GM06990 (cell line): Measurements from ENCODE around the gene CSAD.
"Not testable (repeated sequence)": the region's sequence is repeated elsewhere in the genome, so short reads cannot be mapped to it uniquely, and the experiment has no call there.

Experiments
- DNase-seq: peaks from one replicate; pipeline ENCODE4 v3.0.0-alpha.2; 2011; ENCODE audit not compliant: insufficient read length; ENCODE audit errors: extremely low read depth
- H3K27me3 ChIP-seq: replicated peaks from 2 replicates; pipeline ENCODE4 v1.6.0; 2011; ENCODE audit warnings: low read length; ENCODE audit not compliant: control insufficient read depth, insufficient read depth
- H3K36me3 ChIP-seq: 2 replicates; pipeline ENCODE4 v1.5.1; 2011; ENCODE audit warnings: low read length; ENCODE audit not compliant: control insufficient read depth, insufficient read depth
- H3K4me3 ChIP-seq: replicated peaks from 2 replicates; pipeline ENCODE4 v1.5.1; 2011; ENCODE audit warnings: low read depth, mild to moderate bottlenecking, control low read depth, low read length
- CTCF ChIP-seq: IDR thresholded peaks from 2 replicates; pipeline ENCODE4 v1.5.1; 2011; ENCODE audit warnings: low read length, control low read depth, mild to moderate bottlenecking, inconsistent platforms; ENCODE audit not compliant: insufficient read depth, poor library complexity, severe bottlenecking

Gene CSAD

DNA sequence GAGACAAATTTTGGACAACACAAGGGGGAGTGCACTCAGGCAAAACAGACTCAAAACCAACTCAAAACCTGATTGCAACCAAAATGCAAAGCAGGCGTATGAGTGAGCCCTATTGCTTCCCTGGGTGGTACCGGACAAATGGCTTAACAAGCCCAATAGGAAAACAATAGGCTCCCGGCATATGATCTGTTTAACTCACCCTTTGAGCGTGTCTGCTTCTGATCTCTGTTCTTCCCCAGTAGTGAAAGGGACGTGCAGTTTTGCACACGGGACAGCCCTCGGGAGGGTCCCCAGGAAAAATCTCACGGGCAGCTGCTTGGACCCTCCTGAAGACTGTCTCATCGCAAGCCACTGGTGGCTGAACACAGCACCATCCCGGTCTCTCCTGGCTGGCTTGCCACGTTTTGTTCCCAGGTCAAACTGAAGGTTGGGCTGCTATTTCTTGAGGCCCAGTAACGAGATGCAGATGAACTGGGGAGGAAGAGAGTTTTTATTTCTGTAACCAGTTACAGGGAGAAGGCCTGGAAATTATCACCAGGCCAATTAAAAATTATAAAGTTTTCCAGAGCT, 67.5 kb downstream of the CSAD start:
- Histone ChIP-seq H3K4me3 (no peak overlapping the region), H3K27me3 (no peaks in the 10 kb centered on the region), H3K36me3 (no peaks in the 10 kb centered on the region)
- no peak for TF ChIP-seq CTCF
- DNase-seq, result no peak

DNA sequence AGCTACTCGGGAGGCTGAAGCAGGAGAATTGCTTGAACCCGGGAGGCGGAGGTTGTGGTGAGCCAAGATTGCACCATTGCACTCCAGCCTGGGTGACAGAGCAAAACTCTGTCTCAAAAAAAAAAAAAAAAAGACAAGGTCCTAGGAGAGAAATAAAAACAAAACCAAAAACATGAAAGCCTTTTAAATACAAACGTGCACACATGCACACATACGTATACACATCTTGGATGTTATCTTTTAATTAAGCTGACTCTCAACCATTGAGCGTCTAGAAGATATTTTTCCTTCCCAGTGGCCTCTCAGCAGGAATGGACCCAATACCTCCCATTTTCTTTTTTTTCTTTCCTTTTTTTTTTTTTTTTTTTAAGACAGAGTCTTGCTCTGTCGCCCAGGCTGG, 68.3 kb downstream of the CSAD start:
- H3K4me3 ChIP-seq, H3K36me3 ChIP-seq, DNase-seq, H3K27me3 ChIP-seq: not testable (repeated sequence)
